GM06990 (cell line): ENCODE results near the gene OMG.
A peak's percentile ranks its signal among the peaks of the same experiment; 100 is the strongest.

Experiments
- DNase-seq: peaks from one replicate; pipeline ENCODE4 v3.0.0-alpha.2; 2011; ENCODE audit not compliant: insufficient read length; ENCODE audit errors: extremely low read depth
- H3K27me3 ChIP-seq: replicated peaks from 2 replicates; pipeline ENCODE4 v1.6.0; 2011; ENCODE audit warnings: low read length; ENCODE audit not compliant: control insufficient read depth, insufficient read depth
- H3K36me3 ChIP-seq: 2 replicates; pipeline ENCODE4 v1.5.1; 2011; ENCODE audit warnings: low read length; ENCODE audit not compliant: control insufficient read depth, insufficient read depth
- H3K4me3 ChIP-seq: replicated peaks from 2 replicates; pipeline ENCODE4 v1.5.1; 2011; ENCODE audit warnings: low read depth, mild to moderate bottlenecking, control low read depth, low read length
- TF ChIP-seq, protein P1 (sequence below): IDR thresholded peaks from 2 replicates; pipeline ENCODE4 v1.5.1; 2011; ENCODE audit warnings: low read length, control low read depth, mild to moderate bottlenecking, inconsistent platforms; ENCODE audit not compliant: insufficient read depth, poor library complexity, severe bottlenecking

OMG gene

DNA sequence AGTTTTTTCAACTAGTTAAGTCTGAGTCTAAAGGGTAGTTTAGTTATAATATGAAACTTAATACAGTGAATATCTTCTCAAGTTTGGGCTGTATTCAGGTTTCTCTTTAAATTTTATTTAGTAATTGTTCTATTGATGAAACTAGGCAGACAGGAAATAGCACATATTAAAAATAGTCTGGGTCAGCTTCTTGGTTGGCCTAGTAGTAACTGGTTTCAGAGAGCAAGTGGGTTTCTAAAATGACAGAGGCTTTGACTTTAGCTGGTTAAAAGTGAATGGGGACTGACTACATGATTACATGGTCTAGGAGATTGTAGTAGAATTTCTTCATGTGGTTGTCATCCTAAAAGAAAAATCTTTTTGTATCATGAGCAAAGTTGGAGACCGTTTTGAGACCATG lies 46.8 kb downstream of the OMG start:
- peak; percentile 24 for DNase-seq
- Histone ChIP-seq H3K4me3 (no peak overlapping the region), H3K36me3 (0 out of 2 replicates have a peak, but pooled peaks cover 1% of the 10 kb centered on the region)

DNA sequence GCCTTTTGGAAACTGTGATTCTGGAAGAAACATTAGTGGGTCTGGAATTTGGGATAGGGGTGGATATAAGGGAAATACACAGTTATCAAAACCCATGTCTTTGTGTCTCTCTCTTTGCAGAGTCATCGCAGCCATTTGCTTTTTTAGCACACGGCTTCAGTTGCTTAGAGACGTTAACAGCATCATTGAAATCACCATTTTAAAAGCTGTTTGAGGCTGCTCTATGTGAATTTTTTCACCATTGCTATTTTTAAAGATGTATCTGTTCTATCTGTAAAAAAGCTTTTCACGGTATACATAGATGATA lies 47.3 kb downstream of the OMG start:
- Histone ChIP-seq H3K36me3 (0 out of 2 replicates have a peak, but pooled peaks cover 1% of the 10 kb centered on the region), H3K4me3 (no peak overlapping the region), H3K27me3 (no peaks in the 10 kb centered on the region)
- DNase-seq: no peak
- TF ChIP-seq, protein P1, sequence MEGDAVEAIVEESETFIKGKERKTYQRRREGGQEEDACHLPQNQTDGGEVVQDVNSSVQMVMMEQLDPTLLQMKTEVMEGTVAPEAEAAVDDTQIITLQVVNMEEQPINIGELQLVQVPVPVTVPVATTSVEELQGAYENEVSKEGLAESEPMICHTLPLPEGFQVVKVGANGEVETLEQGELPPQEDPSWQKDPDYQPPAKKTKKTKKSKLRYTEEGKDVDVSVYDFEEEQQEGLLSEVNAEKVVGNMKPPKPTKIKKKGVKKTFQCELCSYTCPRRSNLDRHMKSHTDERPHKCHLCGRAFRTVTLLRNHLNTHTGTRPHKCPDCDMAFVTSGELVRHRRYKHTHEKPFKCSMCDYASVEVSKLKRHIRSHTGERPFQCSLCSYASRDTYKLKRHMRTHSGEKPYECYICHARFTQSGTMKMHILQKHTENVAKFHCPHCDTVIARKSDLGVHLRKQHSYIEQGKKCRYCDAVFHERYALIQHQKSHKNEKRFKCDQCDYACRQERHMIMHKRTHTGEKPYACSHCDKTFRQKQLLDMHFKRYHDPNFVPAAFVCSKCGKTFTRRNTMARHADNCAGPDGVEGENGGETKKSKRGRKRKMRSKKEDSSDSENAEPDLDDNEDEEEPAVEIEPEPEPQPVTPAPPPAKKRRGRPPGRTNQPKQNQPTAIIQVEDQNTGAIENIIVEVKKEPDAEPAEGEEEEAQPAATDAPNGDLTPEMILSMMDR: no peak

More for the DNA sequence above, 46.8 kb downstream of the OMG start:
- no peaks in the 10 kb centered on the region for H3K27me3 ChIP-seq
- TF ChIP-seq, protein P1: no peak

DNA sequence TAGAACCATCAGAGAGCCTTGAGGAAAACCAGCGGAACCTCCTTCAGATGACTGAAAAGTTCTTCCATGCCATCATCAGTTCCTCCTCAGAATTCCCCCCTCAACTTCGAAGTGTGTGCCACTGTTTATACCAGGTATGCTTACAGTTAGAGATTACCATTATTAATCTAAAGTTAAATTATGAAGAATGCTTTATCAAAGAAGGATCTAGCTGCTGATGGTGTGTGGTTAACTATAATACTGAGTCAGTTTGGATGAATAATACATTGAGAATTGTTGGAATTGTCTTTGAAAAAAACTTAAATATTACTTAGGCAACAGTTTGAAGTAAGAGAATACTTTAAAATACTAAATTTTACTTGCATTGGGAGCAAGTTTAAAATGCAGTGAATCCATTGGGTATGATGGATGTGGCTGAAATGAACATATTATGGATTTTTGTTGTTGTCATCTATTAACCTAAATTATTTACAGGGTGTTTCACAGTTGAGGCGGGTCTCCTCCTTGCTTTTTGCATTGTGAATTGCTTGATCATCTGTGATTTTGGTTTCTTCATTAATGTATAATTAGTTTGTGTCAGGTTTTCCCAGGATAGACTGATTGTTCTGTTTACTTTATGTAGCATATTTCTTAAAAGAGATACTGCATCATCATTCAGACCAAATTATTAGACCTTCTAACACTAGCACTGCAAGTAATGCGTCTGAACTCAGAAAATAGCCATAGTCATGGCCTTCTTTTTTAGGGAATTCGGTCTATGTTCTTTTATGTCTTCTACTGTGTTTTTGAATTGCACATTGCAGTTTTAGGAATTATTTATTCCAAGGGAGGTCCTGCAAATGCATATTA lies 47.8 kb downstream of the OMG start:
- H3K36me3 ChIP-seq: 0 out of 2 replicates have a peak, but pooled peaks cover 1% of the 10 kb centered on the region
- TF ChIP-seq, protein P1: no peak
- H3K4me3 ChIP-seq: no peak overlapping the region
- no peaks in the 10 kb centered on the region for H3K27me3 ChIP-seq
- DNase-seq: no peak
